Panc1 (cell line): ENCODE measurements around the gene PRPF18. TPM values are rescaled to one million over a fixed set of nuclear protein-coding genes. Genes with fewer than 3 reads are reported as not detected.

Source experiments
- ATAC-seq: fragments of 200-7000 bp; cut with Tn5 transposase; 2 replicates; pipeline ENCODE4 v1.9.1; 2020; ENCODE audit warnings: mild to moderate bottlenecking, moderate library complexity
- BruUV-seq: library from RNA; stranded (reverse); fragments of 400-500 nt; replicated peaks from 2 replicates; lab custom pipeline; 2021; lab: Mats Ljungman, UMichigan
- CTCF ChIA-PET: fragments of 300-600 bp; sonication (Branson Sonifier 250); formaldehyde crosslinking; loops from one replicate; lab custom pipeline; 2022; ENCODE audit warnings: antibody characterized with exemption; lab: Charles Lee
- POLR2A ChIA-PET: fragments of 300-600 bp; sonication (Branson Sonifier 250); formaldehyde crosslinking; loops from one replicate; lab custom pipeline; 2022; ENCODE audit warnings: antibody characterized with exemption; lab: Charles Lee
- DNase-seq: peaks from one replicate; pipeline ENCODE4 v3.0.0-alpha.2; 2010; ENCODE audit warnings: low read depth, low spot score
- H3K27ac ChIP-seq: 2 replicates; pipeline ENCODE4 v1.5.1; 2011; ENCODE audit warnings: mild to moderate bottlenecking, low read length, inconsistent platforms
- H3K27me3 ChIP-seq: fragments of 200-500 bp; sonication (Bioruptor generic); 2 replicates; pipeline ENCODE4 v1.6.0; 2014; ENCODE audit warnings: low read length, inconsistent platforms; ENCODE audit not compliant: control insufficient read depth, insufficient read depth
- H3K36me3 ChIP-seq: fragments of 200-500 bp; sonication (Bioruptor generic); 2 replicates; pipeline ENCODE4 v1.5.1; 2014; ENCODE audit warnings: inconsistent platforms, mild to moderate bottlenecking, low read length, moderate library complexity; ENCODE audit not compliant: control insufficient read depth, insufficient read depth
- H3K4me1 ChIP-seq: 2 replicates; pipeline ENCODE4 v1.5.1; 2011; ENCODE audit warnings: inconsistent platforms, mild to moderate bottlenecking, low read length, moderate library complexity; ENCODE audit not compliant: control insufficient read depth, insufficient read depth
- H3K4me3 ChIP-seq, 2 experiments: 2 replicates each; pipeline ENCODE4 v1.5.1; 2011 to 2012; ENCODE audit warnings: low read depth in 2 of 2, low read length in 2 of 2, mild to moderate bottlenecking in 2 of 2, inconsistent platforms in 1 of 2, moderate library complexity in 1 of 2
- H3K9me3 ChIP-seq: fragments of 200-500 bp; sonication (Bioruptor generic); 2 replicates; pipeline ENCODE4 v1.5.1; 2014; ENCODE audit warnings: low read depth, mild to moderate bottlenecking, inconsistent platforms, low read length, moderate library complexity; ENCODE audit not compliant: control insufficient read depth, insufficient read depth
- POLR2AphosphoS5 ChIP-seq: IDR thresholded peaks from 2 replicates; pipeline ENCODE4 v1.6.1; 2012; ENCODE audit warnings: mild to moderate bottlenecking, low read depth, low read length, moderate library complexity
- SIN3A ChIP-seq: IDR thresholded peaks from 2 replicates; pipeline ENCODE4 v1.6.1; 2012; ENCODE audit warnings: low read depth, mild to moderate bottlenecking, low read length, moderate library complexity, borderline replicate concordance; ENCODE audit not compliant: insufficient read depth
- TCF7L2 ChIP-seq: IDR thresholded peaks from 2 replicates; pipeline ENCODE4 v1.6.1; 2011; ENCODE audit warnings: mild to moderate bottlenecking, low read depth, low read length, inconsistent platforms
- in situ Hi-C: cut with HindIII; loops from 2 replicates; pipeline ENCODE4 v1.10.0; 2016; ENCODE audit warnings: low sequenced_read_pairs, low pct_unique_long_range_greater_than_20kb
- intact Hi-C: fragments of 100-400 bp; cut with micrococcal nuclease; formaldehyde crosslinking; loops from one replicate; pipeline ENCODE4 v1.10.0; 2022; ENCODE audit not compliant: unreplicated experiment
- total RNA-seq: library from RNA; stranded (reverse); gene quantifications from one replicate; pipeline ENCODE4 v1.2.1, GENCODE V29; 2021; ENCODE audit not compliant: unreplicated experiment
- TF ChIP-seq, protein P1 (sequence below): fragments of 450-650 bp; IDR thresholded peaks from 2 replicates; pipeline ENCODE4 v1.5.1; 2017; ENCODE audit warnings: mild to moderate bottlenecking
- TF ChIP-seq, protein P2 (sequence below), 2 experiments: IDR thresholded peaks; 2 replicates each; pipeline ENCODE4 v1.6.1; 2011 to 2012; ENCODE audit warnings: low read depth in 2 of 2, control low read depth in 1 of 2, low read length in 1 of 2, mild to moderate bottlenecking in 1 of 2, moderate library complexity in 1 of 2; ENCODE audit not compliant: insufficient read depth in 1 of 2

PRPF18 gene
- total RNA-seq, 1 experiment from 2014 or later, result 12.0 TPM

DNA sequence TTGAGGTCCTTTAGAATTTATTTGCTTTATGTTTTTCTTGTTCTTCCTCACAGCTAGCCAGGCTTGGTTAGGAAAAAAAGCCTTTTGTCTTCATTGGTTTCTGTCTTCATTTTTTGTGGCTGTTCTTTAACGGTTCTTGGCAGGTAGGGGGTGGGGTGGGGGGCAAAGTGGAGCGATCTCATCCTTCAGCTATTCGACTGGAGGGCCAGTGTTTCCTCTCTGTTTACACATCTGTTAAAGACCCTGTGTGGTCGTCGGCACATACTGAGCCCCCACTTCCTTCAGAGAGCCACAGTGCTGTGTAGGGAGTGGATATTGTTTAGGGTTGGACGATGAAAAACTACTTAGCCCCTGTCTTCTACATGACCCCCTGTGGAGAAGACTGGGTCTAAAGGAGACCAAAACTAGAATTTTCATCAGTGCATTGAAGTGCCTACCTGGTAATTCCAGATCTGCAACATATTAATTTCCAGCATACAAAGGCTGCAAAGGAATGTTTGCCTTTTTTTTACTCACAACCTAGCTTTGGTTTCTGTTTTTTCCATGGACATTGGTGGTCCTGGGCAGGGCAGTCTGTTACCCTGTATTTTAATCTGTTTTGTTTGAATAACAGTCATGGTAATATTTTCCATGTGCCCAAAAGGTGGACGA is 29.0 kb downstream of the PRPF18 start:
- no TSS peak for BruUV-seq
- CTCF ChIA-PET, result no interaction called here
- TF ChIP-seq TCF7L2 (no peak), POLR2AphosphoS5 (no peak)
- TF ChIP-seq, protein P1, sequence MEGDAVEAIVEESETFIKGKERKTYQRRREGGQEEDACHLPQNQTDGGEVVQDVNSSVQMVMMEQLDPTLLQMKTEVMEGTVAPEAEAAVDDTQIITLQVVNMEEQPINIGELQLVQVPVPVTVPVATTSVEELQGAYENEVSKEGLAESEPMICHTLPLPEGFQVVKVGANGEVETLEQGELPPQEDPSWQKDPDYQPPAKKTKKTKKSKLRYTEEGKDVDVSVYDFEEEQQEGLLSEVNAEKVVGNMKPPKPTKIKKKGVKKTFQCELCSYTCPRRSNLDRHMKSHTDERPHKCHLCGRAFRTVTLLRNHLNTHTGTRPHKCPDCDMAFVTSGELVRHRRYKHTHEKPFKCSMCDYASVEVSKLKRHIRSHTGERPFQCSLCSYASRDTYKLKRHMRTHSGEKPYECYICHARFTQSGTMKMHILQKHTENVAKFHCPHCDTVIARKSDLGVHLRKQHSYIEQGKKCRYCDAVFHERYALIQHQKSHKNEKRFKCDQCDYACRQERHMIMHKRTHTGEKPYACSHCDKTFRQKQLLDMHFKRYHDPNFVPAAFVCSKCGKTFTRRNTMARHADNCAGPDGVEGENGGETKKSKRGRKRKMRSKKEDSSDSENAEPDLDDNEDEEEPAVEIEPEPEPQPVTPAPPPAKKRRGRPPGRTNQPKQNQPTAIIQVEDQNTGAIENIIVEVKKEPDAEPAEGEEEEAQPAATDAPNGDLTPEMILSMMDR, result no peak
- POLR2A ChIA-PET, result no interaction called here
- H3K36me3 ChIP-seq, result peaks cover 4% of the 10 kb centered on the region; the same call in 1 of the 2 replicates
- ATAC-seq (no peak), DNase-seq (no peak)
- H3K4me3 ChIP-seq, result no peak overlapping the region
- H3K27me3 ChIP-seq, result no peaks in the 10 kb centered on the region
- H3K4me1 ChIP-seq, result no peaks in the 10 kb centered on the region
- H3K9me3 ChIP-seq, result no peaks in the 10 kb centered on the region
- in situ Hi-C loops (no loop called here), intact Hi-C loops (no loop called here)
- no peak overlapping the region for H3K27ac ChIP-seq

DNA sequence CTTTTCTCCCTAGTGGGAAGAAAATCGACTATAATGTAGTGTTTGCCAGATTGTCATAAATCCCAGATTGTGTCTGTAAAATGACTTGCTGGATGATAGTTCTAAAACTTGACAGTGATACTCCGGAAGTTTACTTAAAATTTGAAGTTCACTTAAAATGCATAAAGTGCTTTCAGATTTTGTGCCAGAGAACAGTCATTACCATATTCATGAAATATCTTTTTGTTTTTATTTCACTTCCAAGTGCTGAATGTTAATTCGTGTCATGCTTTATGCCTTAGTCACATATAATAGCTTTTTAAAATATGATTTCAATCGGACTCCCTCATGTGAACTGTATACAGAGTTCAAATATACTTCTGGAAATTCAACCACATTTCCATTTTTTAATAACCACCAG is 30.4 kb downstream of the PRPF18 start:
- intact Hi-C loops (no loop called here), in situ Hi-C loops (no loop called here)
- ChIA-PET POLR2A (no interaction called here), CTCF (no interaction called here)
- Histone ChIP-seq H3K9me3 (no peaks in the 10 kb centered on the region), H3K4me1 (no peaks in the 10 kb centered on the region), H3K27me3 (no peaks in the 10 kb centered on the region), H3K4me3 (no peak overlapping the region), H3K27ac (no peak overlapping the region), H3K36me3 (peaks cover 4% of the 10 kb centered on the region; the same call in 1 of the 2 replicates)
- DNase-seq, result no peak
- TF ChIP-seq, protein P2, sequence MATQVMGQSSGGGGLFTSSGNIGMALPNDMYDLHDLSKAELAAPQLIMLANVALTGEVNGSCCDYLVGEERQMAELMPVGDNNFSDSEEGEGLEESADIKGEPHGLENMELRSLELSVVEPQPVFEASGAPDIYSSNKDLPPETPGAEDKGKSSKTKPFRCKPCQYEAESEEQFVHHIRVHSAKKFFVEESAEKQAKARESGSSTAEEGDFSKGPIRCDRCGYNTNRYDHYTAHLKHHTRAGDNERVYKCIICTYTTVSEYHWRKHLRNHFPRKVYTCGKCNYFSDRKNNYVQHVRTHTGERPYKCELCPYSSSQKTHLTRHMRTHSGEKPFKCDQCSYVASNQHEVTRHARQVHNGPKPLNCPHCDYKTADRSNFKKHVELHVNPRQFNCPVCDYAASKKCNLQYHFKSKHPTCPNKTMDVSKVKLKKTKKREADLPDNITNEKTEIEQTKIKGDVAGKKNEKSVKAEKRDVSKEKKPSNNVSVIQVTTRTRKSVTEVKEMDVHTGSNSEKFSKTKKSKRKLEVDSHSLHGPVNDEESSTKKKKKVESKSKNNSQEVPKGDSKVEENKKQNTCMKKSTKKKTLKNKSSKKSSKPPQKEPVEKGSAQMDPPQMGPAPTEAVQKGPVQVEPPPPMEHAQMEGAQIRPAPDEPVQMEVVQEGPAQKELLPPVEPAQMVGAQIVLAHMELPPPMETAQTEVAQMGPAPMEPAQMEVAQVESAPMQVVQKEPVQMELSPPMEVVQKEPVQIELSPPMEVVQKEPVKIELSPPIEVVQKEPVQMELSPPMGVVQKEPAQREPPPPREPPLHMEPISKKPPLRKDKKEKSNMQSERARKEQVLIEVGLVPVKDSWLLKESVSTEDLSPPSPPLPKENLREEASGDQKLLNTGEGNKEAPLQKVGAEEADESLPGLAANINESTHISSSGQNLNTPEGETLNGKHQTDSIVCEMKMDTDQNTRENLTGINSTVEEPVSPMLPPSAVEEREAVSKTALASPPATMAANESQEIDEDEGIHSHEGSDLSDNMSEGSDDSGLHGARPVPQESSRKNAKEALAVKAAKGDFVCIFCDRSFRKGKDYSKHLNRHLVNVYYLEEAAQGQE (IDR thresholded peaks at IDR 0.05; ENCODE audit: insufficient read depth in 1 of 2, low read depth in 2 of 2, low read length in 1 of 2), result no peak
- TF ChIP-seq POLR2AphosphoS5 (no peak), TCF7L2 (no peak), SIN3A (no peak)
- TF ChIP-seq, protein P1, result no peak
- no peak for ATAC-seq
- no TSS peak for BruUV-seq
